HG03066 (cell line): ENCODE results near the gene MT2A.

Source experiments
- ATAC-seq: cut with Tn5 transposase; IDR thresholded peaks from one replicate; pipeline ENCODE4 v1.9.1; 2021; ENCODE audit warnings: low read depth; ENCODE audit not compliant: unreplicated experiment

The MT2A gene

DNA sequence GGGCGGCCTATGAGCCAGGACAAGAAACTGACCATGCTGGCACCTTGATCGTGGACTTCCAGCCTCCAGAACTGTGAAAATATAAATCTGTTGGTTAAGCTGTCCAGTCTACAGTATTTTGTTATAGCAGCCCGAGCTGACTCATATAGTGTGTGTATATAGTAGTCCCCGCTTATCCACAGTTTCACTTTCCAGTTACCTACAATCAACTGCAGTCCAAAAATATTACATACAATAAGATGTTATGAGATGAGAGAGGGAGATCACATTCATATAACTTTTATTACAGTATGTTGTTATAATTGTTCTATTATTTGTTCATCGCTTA, 14.1 kb upstream of the MT2A start:
- no peak for ATAC-seq

DNA sequence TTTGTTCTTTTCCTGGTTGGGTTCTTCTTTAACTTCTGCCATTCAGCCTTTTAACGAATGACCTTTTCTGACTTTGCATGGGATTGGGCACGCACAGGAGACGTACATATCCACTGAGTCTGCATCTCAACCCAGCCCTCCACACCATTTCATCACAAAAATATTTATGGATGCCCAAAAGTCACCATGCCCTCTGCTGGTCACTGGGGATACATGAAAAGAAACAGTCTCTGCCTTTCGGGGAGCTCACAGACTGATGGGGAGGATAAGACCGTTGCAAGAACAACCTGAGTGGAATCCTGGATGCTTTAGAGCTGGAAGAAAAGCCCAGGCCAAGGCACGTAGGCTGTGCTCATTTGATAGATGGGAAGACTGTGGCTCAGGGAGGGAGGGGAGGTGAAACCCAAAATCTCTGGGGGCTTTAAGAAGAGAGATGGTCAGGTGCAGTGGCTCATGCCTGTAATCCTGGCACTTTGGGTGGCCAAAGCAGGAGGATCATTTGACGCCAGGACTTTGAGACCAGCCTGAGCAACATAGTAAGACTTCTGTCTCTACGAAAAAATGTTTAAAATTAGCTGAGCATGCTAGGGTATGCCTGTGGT, 7.9 kb upstream of the MT2A start:
- ATAC-seq, result no peak

DNA sequence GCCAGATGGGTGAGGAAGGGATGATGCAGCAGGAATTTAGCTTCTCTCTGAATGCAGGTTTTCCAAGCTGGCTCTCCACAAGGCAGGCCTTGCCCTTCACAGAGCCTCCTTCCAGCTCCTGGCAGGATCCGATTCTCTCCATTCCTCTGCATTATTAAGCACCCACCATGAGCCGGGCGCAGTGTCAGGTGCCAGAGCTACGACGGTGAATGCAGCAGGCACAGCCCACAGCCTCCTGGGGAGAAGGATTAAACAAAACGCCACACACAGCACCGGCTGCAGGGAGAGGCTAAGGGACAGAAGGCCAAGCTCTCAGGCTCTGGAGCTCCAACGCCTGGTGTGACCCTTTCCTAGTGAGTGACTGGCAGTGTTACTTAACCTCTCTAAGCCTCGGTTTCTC, 7.1 kb upstream of the MT2A start:
- ATAC-seq, result no peak

DNA sequence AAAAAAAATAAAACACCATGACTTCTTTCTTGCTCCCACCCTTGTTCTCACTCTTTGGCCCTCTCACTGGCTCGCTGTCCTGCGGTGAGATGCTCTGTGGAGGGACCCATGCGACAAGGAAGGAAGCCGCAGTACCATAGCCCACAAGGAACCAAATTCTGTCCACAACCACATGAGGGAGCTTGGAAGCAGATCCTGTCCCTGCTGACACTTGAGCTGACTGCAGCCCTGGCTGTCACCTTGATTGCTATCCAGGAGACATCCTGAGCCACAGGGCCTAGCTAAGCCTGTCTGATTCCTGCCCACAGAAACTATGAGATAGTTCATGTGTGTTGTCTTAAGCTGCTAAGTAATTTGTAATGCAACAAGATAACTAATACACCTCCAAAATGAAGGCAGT, 4.8 kb upstream of the MT2A start:
- no peak for ATAC-seq

DNA sequence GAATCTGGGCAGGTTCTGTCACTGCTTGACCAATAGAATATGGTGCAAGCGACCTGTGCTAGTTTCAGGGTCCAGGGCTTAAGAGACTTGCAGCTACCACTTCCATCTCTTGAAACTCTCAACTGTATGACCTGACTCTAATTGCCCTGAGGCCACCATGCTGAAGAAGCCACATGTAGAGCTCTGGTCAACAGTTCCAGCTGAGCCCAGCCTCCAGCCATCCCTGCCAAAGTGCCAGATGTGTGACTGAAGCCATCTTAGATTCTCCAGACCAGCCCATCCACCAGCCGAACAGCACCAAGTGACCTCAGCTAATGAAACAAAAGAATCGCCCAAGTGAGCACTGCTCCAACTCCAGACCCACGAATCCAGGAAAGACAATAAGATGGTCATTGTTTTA, 3.4 kb upstream of the MT2A start:
- no peak for ATAC-seq

DNA sequence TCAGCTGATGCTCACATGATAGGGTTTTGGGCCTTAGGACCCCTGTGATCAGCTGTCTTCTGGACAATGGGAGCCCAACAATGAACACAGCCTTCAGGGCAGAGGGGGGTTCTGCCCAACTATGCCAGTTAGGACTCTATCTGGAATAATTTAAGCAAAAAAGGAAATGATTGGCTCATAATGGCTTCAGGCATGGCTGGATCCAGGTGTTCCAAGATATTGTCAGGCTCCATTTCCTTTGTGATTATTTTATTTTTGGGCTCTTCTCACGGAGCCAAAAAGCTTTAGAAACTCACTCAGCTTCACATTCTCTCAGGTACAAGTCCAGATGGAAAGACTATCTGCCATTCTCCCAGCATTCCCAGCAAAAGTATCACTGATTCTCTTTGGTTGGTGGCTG, 2.9 kb upstream of the MT2A start:
- no peak for ATAC-seq

DNA sequence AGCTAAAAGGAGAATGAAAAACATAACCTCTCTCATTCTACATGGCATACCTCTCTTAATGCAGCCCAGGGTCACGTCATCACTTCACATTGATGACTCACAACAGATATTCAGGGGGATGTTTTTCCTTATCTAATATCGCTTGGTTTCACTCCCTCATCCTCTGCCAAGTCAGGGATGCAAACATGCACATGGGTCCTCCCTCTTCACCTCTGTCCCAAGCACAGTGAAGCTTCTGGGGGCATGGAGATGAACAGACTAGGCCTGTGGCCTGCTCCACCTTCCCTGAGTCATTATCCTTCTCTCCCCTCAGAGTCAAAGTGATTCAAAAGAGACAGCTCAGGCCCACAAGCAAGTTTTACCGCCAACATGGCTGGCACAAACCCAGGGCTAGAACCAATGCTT, 2.3 kb upstream of the MT2A start:
- no peak for ATAC-seq

DNA sequence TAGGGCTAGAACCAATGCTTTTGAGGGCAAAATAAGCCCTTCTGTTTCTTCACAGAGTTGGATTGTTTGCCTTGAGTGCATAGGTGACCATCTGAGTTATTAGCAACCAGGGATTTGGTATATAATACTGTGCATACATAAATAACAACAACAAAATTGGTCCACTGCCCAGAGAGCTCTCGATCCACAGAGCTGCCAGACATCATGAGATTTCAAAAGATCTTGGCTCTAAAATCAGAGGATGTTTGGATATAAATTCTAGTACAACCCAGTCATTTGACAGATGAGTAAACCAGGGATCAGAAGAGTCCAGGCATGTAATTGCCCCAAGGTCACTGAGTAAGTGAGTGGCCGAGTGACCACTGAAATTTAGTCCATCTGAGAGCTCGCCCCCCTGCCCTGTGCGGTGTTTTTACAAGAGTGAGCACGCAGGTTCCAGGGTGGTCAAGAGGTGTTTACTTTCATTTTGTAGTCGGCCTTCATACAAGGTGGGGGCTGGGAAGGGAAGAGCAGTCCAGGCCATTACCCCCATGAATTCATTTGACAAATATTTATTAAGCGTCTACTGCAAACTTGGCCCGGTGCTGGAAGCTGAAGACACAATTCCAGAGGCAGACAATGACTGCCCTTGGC, 1.8 kb upstream of the MT2A start:
- ATAC-seq, result no peak

DNA sequence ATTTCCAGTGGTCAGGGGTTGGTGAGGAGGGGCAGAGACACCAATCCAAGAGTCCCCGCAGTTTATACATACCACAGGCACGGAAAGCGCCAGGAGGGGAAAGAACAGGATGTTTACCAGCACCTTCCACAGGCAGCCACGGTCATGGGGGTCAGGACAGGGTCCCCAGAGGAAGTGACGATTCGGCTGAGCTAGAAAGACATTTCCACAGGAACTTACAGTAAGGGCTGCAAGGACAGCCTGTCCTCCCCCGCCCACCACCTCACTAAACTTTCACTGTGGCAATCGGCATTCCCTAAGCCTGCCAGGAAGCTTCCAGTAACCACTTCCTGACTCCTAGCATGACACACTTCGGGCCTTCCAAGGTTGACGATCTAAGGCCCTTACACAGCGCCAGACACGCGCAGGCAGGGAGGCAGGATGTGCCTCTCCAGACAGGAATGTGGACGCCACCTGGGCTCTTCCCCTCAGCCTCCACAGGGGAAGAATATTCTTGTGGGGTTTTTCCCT, 1.2 kb upstream of the MT2A start:
- no peak for ATAC-seq

DNA sequence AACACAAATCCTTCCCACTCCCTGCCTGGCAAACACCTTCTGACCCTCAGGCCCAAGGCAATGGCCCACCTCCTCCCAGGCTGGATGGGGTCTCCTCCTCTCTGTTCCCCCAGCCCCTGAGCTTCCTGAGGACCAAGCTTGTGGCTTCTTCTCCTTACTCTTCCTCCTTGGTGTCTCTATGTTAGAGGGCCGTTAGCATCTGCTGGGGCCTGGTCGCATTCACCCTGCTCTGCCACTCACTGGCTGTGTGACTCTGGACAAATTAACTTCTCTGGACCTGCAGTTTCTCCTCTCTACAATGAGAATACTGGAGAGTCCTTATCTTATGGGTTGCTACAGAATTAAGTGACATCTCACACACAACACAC, 725 bp upstream of the MT2A start:
- ATAC-seq, result no peak

DNA sequence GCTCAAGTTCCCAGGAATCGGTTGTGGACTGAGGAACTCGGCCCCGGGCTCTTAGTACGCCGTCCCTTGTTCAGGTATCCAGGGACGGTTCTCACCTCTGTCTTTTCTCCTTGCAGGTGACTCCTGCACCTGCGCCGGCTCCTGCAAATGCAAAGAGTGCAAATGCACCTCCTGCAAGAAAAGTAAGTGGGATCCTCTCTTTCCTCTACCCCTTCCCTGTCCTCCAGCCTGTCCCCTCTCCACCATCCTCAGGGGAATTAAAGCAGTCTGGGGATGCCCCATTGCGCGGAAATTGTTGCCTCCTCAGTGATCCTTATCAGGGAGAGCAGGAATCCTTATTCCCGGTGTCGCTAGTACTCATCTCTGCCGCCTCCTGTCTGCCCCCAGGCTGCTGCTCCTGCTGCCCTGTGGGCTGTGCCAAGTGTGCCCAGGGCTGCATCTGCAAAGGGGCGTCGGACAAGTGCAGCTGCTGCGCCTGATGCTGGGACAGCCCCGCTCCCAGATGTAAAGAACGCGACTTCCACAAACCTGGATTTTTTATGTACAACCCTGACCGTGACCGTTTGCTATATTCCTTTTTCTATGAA, 585 bp downstream of the MT2A start:
- no peak for ATAC-seq

DNA sequence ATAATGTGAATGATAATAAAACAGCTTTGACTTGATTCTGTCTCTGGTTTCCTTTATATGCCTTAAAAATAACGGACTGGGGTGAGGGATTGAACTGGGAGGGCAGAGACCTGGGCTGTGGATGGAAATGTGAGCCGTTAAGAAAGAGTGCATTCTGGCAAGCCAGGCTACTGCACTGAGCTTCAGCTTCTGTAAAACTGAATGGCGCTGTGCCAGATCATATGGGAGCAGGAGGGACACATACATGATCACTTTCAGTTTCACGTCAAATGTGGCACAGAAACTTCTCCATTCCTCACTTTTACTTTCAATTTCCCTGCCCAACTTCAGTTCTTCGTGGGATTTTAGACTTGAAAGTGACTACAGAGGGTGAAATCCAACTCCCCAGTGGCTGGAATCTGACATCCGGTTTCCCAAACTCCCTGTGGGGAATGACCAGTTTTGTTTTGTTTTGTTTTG, 1.1 kb downstream of the MT2A start:
- ATAC-seq, result peak; percentile 47

DNA sequence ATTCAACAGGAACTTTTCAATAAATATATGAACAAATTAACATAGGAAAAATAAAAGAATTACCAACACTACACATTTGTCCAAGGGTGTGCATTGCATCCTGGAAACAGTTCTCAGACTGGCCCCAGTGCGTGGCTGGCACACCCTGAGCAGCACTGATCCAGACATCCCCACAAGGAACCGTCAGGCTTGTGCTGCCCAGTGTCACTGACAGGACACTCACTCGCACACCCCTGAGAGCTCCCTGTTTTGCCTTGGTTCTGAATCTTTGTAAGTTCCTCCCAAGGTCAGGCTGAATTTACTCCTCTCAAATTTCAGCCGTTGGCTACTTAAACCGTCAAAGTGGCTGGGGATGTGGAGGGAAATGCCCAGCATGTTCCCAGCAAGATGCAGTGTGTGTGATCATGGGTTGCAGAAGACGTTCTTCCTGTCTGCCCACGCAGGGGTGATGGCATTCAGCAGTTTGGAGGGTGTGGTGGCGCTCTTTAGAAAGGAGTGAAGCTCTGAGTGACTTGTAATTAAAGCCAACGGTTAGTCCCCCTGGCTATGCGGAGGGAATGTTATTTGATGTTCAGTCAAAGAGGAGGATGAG, 1.7 kb downstream of the MT2A start:
- ATAC-seq, result no peak

DNA sequence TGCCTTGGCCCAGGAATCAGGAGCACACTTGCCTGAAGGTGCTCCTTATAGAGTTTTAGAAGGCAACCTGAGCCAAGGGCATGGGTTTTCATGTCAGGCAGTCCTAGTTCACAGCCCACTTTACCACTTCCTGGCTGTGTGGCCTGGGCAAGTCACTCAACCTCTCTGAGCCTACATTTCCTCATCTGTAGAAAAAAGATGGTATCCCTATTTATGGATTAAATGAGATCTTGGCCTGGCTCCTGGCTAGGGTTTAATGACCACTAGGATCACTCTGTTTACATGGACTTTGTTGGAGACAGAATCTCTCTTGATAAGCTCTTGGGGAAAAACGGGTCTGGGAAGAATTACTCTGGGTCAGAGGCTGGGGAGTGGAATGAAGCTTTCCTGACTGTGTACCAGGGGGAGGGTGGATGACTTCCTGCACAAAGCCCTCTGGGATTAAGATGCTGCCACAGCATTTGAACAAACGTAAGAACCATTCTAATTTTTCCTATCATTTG, 2.3 kb downstream of the MT2A start:
- no peak for ATAC-seq

DNA sequence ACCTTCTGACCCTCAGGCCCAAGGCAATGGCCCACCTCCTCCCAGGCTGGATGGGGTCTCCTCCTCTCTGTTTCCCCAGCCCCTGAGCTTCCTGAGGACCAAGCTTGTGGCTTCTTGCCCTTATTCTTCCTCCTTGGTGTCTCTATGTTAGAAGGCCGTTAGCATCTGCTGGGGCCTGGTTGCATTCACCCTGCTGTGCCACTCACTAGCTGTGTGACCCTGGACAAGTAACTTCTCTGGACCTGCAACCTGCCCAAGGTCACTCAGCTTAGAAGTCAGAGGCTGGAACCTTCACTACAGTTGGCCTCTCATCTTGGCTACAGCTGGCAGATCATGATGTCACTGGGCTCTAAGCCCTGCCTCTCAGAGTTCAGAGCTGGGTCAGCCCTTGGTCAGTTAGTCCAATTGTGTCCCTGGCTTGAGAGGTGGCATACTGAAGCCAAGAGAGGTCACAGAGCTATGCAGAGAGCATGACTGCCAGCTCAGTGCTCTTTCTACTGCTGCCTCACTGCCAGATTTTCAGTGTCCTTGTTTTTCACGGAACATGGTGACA, 3.0 kb downstream of the MT2A start:
- ATAC-seq, result no peak

DNA sequence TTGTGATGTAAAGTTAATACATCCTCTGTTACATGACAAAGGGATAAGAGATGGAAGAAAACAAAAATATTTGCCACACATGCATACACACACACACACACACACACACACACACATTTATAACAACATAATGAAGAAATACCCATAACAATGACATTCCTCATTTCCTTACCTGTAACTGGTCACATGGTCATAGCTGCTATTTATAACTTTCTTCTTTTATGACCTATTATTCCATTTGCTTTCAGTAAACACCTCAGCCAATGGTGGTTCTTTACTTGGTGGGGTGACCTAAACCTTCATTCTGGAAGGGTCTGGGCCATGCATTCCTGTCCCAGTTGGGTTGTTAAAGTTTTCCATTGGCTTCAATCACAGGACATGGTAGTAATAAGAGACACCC, 5.3 kb downstream of the MT2A start:
- no peak for ATAC-seq

DNA sequence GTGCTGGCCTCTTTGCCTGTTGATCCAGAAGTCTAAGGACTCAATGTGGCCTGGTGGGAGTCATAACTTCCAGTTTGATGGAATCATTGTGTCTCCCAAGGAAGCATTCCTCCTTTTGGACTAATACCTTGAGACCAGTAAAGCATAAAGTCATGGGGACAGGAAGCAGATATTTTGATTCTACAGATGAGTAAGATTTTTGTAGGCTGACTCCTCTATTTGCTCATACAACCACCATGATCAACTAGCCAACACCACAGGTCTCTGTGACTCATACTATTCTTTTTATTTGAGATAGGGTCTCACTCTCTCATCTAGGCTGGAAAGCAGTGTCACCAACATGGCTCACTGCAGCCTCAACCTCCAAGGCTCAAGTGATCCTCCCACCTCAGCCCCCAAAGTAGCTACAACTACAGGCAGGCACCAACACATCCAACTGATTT, 6.2 kb downstream of the MT2A start:
- no peak for ATAC-seq

DNA sequence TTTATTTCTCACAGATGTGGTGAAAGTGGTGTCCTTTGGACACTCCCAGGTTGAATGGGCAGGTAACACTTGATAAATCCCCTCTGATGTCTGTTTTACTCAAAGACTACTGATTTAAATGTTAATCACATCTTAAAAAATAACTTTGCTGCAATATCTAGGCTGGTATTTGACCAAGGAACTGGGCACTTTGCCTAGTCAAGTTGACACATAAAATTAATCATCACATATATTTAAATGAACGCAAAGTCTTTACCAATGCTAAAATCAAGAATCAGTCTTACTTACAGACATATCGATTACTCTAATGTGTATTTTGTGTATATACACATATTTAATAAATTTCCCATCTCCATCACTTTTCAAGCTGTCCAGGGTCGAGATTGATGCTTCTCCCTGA, 7.0 kb downstream of the MT2A start:
- no peak for ATAC-seq

DNA sequence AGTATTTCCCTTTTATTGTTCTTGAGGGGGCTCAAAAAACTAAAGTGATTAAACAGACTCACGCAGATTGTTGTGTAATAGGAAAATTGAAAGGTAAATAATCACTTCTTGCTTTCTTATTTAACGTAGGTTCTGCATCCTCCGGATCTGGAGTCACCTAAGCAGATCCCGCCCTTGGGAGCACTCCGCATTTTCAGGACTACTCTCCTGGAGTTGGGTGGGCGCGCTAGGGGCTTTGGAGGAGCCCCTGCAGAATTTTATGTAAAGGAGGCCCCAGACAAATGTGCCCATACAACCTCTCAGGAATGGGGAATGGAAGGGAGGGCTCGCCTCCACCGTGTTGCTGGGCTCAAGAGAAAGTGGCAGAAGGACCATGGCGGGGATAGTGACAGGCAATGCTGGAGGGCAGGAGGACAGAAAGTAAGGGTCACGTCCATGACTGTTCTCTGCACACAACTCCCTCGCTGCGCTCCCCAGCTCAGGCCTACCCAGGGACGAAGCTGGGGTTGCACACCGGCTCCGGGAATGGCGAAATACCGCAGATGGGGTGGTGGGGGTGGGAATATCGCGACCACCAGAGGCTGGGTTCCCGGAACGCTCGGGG, 8.3 kb downstream of the MT2A start:
- no peak for ATAC-seq

DNA sequence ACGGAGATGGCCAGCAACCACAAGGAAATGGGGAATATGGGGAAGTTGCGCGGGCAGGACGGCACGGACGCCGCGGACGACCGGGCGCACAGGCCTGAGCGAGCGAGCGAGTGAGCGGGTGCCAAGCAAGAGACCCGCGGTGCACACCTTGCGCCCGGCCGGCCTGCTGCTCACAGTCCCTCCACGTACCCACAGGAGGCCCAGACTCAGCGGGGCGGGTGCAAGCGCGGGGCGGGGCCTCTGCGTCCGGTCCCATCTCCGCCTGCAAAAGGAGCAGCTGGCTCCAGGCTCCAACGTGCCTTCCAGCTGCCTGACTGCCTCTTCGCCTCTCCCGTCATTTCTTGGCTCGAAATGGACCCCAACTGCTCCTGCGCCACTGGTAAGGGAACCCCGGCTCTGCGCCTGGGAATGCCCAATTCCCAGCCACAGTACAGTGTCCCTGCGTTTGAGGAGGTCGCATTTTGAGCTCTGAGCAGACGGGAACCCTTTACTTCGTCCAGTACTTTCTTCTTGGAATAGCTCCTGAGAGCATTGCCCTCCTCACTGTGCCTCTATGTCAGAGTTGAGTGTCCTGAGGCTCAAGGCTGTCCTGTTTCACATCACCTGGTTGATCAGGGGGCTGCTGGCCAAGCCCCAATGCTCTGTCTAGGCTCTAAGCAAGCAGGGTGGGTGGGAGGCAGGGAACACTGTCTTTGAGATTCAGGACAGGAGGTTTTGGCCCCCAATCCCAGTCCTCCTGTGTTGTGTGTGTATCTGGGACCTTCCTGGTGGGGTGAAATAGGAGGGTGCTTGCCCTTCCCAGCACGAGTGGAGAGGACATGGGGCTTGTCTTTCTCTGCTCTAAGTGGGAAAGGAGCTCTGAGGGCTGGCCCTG, 9.1 kb downstream of the MT2A start:
- no peak for ATAC-seq
